Memory B cell (primary cell): ENCODE results near the gene SGO2.
"Not testable (repeated sequence)": the region's sequence is repeated elsewhere in the genome, so short reads cannot be mapped to it uniquely, and the experiment has no call there.

Experiments
- ATAC-seq: fragments of 150-1000 bp; cut with Tn5 transposase; 2 replicates; pipeline ENCODE4 v1.10.0; 2021; ENCODE audit warnings: low read depth, mild to moderate bottlenecking, moderate library complexity
- DNase-seq, 2 donors: peaks; one replicate each; pipeline ENCODE4 v3.0.0; 2022; ENCODE audit warnings: low spot score in 2 of 2
- H3K27ac Mint-ChIP-seq: one replicate; pipeline ENCODE4 v1.8.0; 2022; ENCODE audit warnings: mild to moderate bottlenecking, moderate library complexity, mixed read lengths
- H3K27me3 Mint-ChIP-seq: one replicate; pipeline ENCODE4 v1.8.0; 2022; ENCODE audit warnings: mixed read lengths
- H3K36me3 Mint-ChIP-seq: one replicate; pipeline ENCODE4 v1.8.0; 2022; ENCODE audit warnings: mild to moderate bottlenecking, mixed read lengths
- H3K4me1 Mint-ChIP-seq: one replicate; pipeline ENCODE4 v1.8.0; 2022; ENCODE audit warnings: mixed read lengths
- H3K4me3 Mint-ChIP-seq: one replicate; pipeline ENCODE4 v1.8.0; 2022; ENCODE audit warnings: mild to moderate bottlenecking, moderate library complexity, mixed read lengths
- H3K9me3 Mint-ChIP-seq: one replicate; pipeline ENCODE4 v1.8.0; 2022; ENCODE audit warnings: mixed read lengths

SGO2 gene

GRCh38 chr2:200591308-200591707, 65.3 kb downstream of the SGO2 start:
- Mint-ChIP-seq H3K4me3 (no peak overlapping the region), H3K27ac (no peak overlapping the region), H3K4me1 (peaks cover 1% of the 10 kb centered on the region), H3K27me3 (peaks cover 16% of the 10 kb centered on the region), H3K36me3 (no peaks in the 10 kb centered on the region), H3K9me3 (no peaks in the 10 kb centered on the region)
- no peak for DNase-seq
- no peak for ATAC-seq

DNA sequence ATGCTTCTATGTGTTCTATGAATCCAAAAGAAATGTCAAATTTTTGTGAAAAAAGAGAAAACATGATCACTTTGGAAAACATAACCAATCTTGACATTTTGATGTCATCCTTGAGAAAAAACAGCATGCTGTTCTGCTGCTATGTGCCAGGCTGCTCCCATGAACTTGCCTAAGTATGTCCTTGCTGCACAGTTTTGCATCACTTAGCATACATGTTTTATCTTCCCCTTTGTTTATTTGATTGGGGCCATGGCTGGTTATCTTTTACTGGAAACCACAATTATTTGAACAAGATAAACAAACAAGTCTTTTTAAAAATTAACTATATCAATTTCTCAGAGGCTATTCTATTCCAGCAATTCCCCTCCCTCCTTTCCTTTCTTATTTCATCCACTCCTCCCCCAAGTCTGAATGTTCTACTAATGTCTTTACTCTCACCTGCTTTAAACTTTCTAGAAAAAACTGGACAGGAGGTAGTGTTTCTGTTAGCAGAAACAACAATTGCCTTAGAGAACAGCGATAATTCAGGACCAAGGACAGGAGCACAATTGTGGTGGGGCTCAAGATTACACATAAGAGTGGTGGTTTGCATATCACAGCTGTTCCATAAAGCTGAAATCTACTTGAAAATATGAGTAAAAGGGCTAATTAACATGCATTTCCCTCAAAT, 66.5 kb downstream of the SGO2 start:
- Mint-ChIP-seq H3K9me3 (no peaks in the 10 kb centered on the region), H3K4me1 (no peaks in the 10 kb centered on the region), H3K27ac (no peak overlapping the region), H3K4me3 (no peak overlapping the region), H3K27me3 (peaks cover 15% of the 10 kb centered on the region), H3K36me3 (no peaks in the 10 kb centered on the region)
- no peak for DNase-seq
- no peak for ATAC-seq

DNA sequence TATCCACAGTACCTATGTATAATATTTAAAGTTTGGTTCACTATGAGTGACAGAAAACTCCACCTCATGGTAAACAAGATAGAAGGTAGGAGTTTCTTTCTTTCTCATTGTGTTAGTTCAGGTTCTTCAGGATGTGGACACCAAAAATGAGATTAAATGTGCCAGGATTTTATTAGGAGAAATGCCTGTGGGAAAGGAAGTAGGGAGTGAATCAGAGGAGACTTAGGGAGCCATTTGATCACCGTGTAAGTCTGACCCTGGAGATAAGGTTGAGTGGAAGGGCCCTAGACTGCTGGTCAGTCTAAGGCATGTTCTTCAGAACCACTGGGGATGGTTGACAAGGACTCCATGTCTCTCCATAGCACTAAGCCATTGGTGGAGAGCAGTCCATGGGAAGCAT, 67.9 kb downstream of the SGO2 start:
- H3K4me1 Mint-ChIP-seq, result no peaks in the 10 kb centered on the region
- H3K27ac Mint-ChIP-seq, result no peak overlapping the region
- no peaks in the 10 kb centered on the region for H3K9me3 Mint-ChIP-seq
- no peaks in the 10 kb centered on the region for H3K36me3 Mint-ChIP-seq
- DNase-seq (no peak), ATAC-seq (no peak)
- peaks cover 18% of the 10 kb centered on the region for H3K27me3 Mint-ChIP-seq
- no peak overlapping the region for H3K4me3 Mint-ChIP-seq

- no peaks in the 10 kb centered on the region for H3K36me3 Mint-ChIP-seq
- H3K27ac Mint-ChIP-seq, result no peak overlapping the region
- DNase-seq (no peak), ATAC-seq (no peak)
- no peaks in the 10 kb centered on the region for H3K4me1 Mint-ChIP-seq
- H3K9me3 Mint-ChIP-seq, result no peaks in the 10 kb centered on the region
- H3K27me3 Mint-ChIP-seq, result peaks cover 16% of the 10 kb centered on the region
- H3K4me3 Mint-ChIP-seq, result no peak overlapping the region
These were observed 69.9 kb downstream of the SGO2 start for GRCh38 chr2:200595913-200596312.

- H3K27me3 Mint-ChIP-seq, result peaks cover 13% of the 10 kb centered on the region
- DNase-seq (no peak), ATAC-seq (no peak)
- H3K36me3 Mint-ChIP-seq, result no peaks in the 10 kb centered on the region
- H3K27ac Mint-ChIP-seq, result no peak overlapping the region
- H3K9me3 Mint-ChIP-seq, result no peaks in the 10 kb centered on the region
- no peak overlapping the region for H3K4me3 Mint-ChIP-seq
- no peaks in the 10 kb centered on the region for H3K4me1 Mint-ChIP-seq
These were observed 71.0 kb downstream of the SGO2 start for GRCh38 chr2:200596774-200597570.

- DNase-seq, result no peak
- H3K27me3 Mint-ChIP-seq, result peaks cover 12% of the 10 kb centered on the region
- no peak overlapping the region for H3K27ac Mint-ChIP-seq
- H3K36me3 Mint-ChIP-seq, result no peaks in the 10 kb centered on the region
- no peaks in the 10 kb centered on the region for H3K4me1 Mint-ChIP-seq
- ATAC-seq, result no peak
- no peaks in the 10 kb centered on the region for H3K9me3 Mint-ChIP-seq
- H3K4me3 Mint-ChIP-seq, result no peak overlapping the region
These were observed 73.2 kb downstream of the SGO2 start for GRCh38 chr2:200599206-200599605.

DNA sequence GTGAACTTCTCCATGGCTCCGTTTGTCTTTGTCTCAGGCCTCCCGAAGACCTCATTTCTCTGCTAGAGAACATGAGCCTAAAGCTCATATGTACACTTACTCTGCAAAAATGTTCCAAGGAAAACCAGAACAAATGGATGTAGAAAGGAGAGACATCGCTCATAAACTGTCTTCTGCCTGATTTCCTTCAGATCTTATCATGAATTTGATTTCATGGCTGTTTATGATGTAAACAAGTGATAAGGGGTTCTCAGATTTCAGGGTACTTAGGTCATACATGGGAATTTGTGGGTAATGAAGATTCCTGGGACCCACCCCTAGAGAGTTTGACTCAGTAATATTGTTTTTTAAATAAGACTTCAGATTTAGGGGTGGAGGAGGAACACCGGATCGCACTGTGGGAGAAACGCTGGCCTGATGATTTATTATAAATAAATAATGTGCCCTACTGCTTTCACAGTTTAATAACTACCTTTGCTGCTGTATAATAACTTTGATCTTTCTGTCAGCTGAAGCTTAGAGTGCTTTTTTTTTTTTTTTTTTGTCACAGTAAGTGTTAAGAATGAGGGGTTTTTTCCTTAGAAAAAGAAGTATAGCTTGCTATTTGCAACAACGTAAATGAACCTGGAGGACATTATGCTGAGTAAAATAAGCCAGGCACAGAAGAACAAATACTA, 74.7 kb downstream of the SGO2 start:
- Mint-ChIP-seq H3K9me3 (no peaks in the 10 kb centered on the region), H3K27me3 (peaks cover 11% of the 10 kb centered on the region)

DNA sequence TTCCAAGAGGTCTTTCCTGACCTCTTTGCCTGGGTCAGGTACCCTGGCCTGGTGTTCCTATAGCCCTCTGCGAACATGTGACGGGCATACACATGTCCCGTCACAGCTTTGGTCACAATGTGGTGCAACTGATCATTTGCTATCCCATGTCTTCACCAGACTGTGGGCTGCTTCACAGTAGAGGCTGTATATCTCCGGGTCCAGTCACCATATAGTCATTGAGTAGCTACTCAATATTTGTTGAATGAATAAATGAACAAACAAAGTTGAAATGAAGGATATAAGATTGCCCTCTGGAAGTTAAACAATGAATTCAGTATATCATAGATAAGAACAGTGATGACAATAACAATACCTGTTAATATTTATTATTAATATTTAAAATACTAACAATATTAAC, 76.6 kb downstream of the SGO2 start:
- ATAC-seq, result no peak
- Mint-ChIP-seq H3K27me3 (peaks cover 12% of the 10 kb centered on the region), H3K9me3 (peaks cover 1% of the 10 kb centered on the region), H3K4me1 (no peaks in the 10 kb centered on the region), H3K4me3 (no peak overlapping the region), H3K36me3 (no peaks in the 10 kb centered on the region), H3K27ac (no peak overlapping the region)
- no peak for DNase-seq

More for the DNA sequence above, 74.7 kb downstream of the SGO2 start:
- H3K4me1 Mint-ChIP-seq, result no peaks in the 10 kb centered on the region
- no peak overlapping the region for H3K4me3 Mint-ChIP-seq
- DNase-seq, result no peak
- H3K36me3 Mint-ChIP-seq, result no peaks in the 10 kb centered on the region
- H3K27ac Mint-ChIP-seq, result no peak overlapping the region
- no peak for ATAC-seq

DNA sequence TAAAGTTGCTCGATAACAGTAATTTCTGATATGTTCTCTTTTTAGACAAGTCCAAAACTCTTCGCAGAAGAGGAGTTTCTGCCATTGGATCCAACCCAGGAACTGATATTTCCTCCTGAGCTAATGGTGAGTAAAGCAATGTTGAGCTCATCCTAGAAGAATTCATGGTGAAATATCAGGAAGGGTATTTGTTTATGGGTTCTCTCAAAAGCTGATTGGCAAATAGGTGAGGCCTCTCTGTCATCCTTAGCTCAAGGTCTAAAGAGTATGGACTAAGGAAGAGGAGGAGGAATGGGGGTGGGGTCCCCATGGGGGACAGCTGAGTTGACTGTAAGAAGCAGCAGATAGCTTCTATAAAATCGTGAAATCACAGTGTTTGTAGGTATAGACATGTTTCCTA, 78.0 kb downstream of the SGO2 start:
- Mint-ChIP-seq H3K27ac (no peak overlapping the region), H3K27me3 (peaks cover 14% of the 10 kb centered on the region), H3K4me1 (no peaks in the 10 kb centered on the region), H3K4me3 (no peak overlapping the region), H3K36me3 (no peaks in the 10 kb centered on the region), H3K9me3 (peaks cover 3% of the 10 kb centered on the region)
- ATAC-seq, result no peak
- no peak for DNase-seq

- peaks cover 14% of the 10 kb centered on the region for H3K27me3 Mint-ChIP-seq
- H3K36me3 Mint-ChIP-seq, result no peaks in the 10 kb centered on the region
- DNase-seq, result no peak
- peaks cover 3% of the 10 kb centered on the region for H3K9me3 Mint-ChIP-seq
- H3K4me1 Mint-ChIP-seq, result no peaks in the 10 kb centered on the region
- no peak overlapping the region for H3K27ac Mint-ChIP-seq
- no peak overlapping the region for H3K4me3 Mint-ChIP-seq
- ATAC-seq, result no peak
These were observed 78.7 kb downstream of the SGO2 start for GRCh38 chr2:200604571-200605255.

GRCh38 chr2:200608341-200609027, 82.5 kb downstream of the SGO2 start:
- Mint-ChIP-seq H3K27me3 (peaks cover 17% of the 10 kb centered on the region), H3K9me3 (peaks cover 3% of the 10 kb centered on the region), H3K4me1 (no peaks in the 10 kb centered on the region), H3K27ac (no peak overlapping the region), H3K4me3 (no peak overlapping the region), H3K36me3 (no peaks in the 10 kb centered on the region)
- DNase-seq, result no peak
- ATAC-seq, result no peak

DNA sequence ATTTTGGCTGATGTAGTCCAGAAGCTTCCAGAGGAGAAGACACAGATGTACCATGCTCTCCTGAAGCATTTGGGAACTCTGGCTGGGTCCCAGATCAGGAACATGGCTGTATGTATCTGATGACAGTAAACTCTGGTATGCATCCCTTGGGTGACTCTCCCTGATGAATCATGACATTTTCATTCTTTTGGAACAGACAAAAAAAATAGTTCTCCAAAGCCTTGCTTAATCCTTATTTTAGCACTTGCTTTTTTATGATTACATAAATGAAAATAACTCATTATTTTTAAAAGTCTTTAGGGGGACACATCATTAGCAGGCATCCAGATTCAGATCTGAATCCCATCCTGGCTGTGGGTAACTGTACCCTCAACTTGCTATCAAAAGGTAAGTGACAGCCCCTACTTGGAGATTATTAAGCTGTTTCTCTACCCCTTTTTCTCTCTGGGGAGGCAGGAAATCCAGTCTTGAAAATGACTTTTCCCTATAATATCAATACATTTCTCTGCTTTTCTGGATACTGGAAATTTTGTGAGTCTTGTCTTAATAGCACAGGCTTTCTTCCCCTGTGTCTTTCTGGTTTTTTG, 83.1 kb downstream of the SGO2 start:
- Mint-ChIP-seq H3K27me3 (peaks cover 17% of the 10 kb centered on the region), H3K4me3 (no peak overlapping the region)

DNA sequence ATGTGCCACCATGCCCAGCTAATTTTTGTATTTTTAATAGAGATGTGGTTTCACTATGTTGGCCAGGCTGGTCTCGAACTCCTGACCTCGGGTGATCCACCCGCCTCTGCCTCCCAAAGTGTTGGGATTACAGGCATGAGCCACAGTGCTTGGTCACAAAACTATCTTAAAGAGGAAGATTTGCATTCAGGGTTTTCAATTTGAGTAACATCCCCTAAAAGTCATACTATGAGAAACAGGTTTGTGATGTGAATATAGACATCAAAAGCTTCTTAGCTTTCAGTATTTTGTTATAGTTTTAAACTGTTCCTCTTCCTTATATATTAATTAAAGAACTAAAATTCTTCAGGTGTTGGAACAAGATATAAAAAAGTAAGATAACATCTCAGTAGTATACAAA, 84.2 kb downstream of the SGO2 start:
- DNase-seq, H3K4me1 Mint-ChIP-seq, H3K4me3 Mint-ChIP-seq, H3K9me3 Mint-ChIP-seq, ATAC-seq, H3K36me3 Mint-ChIP-seq, H3K27ac Mint-ChIP-seq: not testable (repeated sequence)
- peaks cover 17% of the 10 kb centered on the region for H3K27me3 Mint-ChIP-seq

More for the DNA sequence above, 83.1 kb downstream of the SGO2 start:
- Mint-ChIP-seq H3K9me3 (peaks cover 3% of the 10 kb centered on the region), H3K4me1 (no peaks in the 10 kb centered on the region), H3K27ac (no peak overlapping the region), H3K36me3 (no peaks in the 10 kb centered on the region)
- no peak for ATAC-seq
- no peak for DNase-seq
